ENCODE results near the gene ARMC2. TPM values are rescaled to one million over a fixed set of nuclear protein-coding genes. Genes with fewer than 3 reads are reported as not detected.

The ARMC2 gene
- total RNA-seq, 2 experiments from 2014 or later, result 3.9 to 5.2 TPM

DNA sequence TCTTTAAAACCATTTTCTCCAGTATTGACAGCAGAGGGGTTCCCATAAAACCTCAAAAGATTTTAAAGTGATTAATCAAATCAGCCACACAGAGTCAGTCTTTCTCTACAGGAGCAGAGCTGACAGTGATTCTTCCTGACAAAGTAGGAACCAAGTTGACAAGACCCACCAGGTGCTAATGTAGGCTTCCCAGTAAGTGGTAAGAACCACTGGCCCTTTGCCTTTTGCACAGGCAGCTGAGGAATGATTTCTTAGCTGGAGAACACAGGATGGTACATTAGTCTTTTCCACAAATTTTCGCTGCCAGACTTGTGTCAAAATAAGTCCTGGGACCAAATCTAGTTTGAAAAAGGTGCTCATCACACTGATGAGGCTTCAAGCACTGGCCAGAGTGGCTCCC, 95.8 kb downstream of the ARMC2 start:
- ChIA-PET POLR2A (no interaction called here), CTCF (interaction anchor here (0.9 to 1.3 kb wide), 3 partner anchors 11 to 127 kb away, joined by 3 to 4 read pairs (median 3); no protein-coding TSS in a partner anchor)
- Mint-ChIP-seq H3K4me3 (no peak overlapping the region), H3K4me1 (peaks cover 53% of the 10 kb centered on the region), H3K9me3 (ENCODE audit: low read depth) (no peaks in the 10 kb centered on the region), H3K36me3 (ENCODE audit: low read depth) (no peaks in the 10 kb centered on the region), H3K27ac (no peak overlapping the region), H3K27me3 (no peaks in the 10 kb centered on the region)
- ATAC-seq (no peak), DNase-seq (no peak)
- intact Hi-C loops (cut with DNase I, micrococcal nuclease), result no loop called here

DNA sequence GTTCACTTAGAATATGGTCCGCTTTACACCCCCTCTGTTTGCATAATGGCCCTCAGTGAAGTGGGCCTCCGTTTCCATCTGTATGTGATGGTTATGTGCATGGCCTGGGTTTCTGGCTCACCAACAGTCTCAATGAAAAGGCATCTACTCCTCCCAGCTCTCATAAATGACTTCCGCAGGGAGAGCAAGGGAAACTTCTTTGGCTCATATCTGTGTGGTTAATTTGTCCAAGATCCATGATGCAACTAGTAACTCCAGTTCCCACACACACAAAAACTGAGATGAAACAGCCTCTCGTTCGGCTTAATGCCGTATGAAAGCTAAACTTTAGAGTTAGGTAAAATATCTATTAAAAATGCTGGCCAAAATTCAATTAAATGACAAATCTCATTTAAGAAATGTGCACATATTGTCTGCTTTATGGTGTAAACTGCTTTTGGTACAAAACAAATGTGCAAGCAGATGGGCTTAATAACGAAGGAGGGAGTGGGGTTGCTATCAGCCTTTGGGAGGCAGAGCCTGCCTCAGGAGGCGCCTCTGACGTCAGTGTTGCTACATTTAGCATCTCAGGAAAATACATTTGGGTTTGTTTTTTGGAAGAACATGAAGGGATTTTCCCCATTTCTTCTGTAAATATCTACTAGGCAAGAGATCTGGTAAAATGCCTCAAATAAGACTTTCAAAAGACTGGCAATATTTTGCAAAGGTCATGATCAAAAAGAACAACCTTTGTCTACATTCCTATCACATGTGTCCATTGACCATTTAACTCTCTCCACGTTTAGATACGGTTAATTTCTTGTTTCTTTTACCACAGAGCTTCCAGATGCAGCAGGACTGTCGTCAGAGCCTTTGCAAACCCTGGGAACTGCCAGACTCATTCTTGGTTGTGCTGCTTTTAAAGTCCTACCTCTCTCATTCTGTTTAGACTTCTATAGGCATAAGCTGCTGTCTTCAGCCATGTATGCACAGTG, 96.8 kb downstream of the ARMC2 start:
- ATAC-seq (no peak), DNase-seq (no peak)
- Mint-ChIP-seq H3K4me1 (peaks cover 52% of the 10 kb centered on the region), H3K9me3 (ENCODE audit: low read depth) (no peaks in the 10 kb centered on the region), H3K4me3 (no peak overlapping the region), H3K36me3 (ENCODE audit: low read depth) (no peaks in the 10 kb centered on the region), H3K27ac (no peak overlapping the region), H3K27me3 (no peaks in the 10 kb centered on the region)
- intact Hi-C loops (cut with DNase I, micrococcal nuclease), result no loop called here
- ChIA-PET POLR2A (interaction anchor here (0.6 kb wide), 1 partner anchor 1743 kb away, joined by 3 read pairs; no protein-coding TSS in a partner anchor), CTCF (interaction anchor here (0.6 kb wide), 1 partner anchor 20 kb away, joined by 4 read pairs; no protein-coding TSS in a partner anchor)

DNA sequence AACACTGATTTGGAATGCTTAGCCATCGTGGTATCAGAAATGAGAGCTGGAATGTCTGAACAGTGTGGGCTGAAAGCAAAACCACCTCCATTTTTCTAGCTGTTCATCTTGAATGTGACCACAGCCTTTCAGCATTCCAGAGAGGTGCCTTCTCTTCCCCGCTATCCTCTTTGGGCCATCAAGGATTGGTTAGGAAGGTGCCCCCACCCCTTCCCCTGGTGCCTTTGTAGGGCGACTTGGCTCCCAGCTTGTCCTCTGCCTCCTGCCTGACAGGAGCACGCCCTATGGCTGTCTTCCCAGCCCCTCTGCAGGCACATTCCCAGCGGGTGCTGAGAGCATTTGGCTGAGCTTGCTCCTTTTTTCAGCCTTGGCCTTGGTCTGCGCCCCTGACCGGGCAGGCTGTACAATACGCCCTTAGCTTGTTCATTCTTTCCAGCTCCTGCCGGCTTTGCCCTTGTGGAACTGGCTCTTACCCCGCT, 97.5 kb downstream of the ARMC2 start:
- Mint-ChIP-seq H3K9me3 (ENCODE audit: low read depth) (no peaks in the 10 kb centered on the region), H3K27ac (no peak overlapping the region), H3K4me1 (peaks cover 52% of the 10 kb centered on the region), H3K27me3 (no peaks in the 10 kb centered on the region), H3K4me3 (no peak overlapping the region), H3K36me3 (ENCODE audit: low read depth) (no peaks in the 10 kb centered on the region)
- DNase-seq (no peak), ATAC-seq (no peak)
- CTCF ChIA-PET, result interaction anchor here (1.2 kb wide), 1 partner anchor 151 kb away, joined by 4 read pairs; no protein-coding TSS in a partner anchor
- POLR2A ChIA-PET, result no interaction called here
- intact Hi-C loops (cut with DNase I, micrococcal nuclease), result no loop called here

DNA sequence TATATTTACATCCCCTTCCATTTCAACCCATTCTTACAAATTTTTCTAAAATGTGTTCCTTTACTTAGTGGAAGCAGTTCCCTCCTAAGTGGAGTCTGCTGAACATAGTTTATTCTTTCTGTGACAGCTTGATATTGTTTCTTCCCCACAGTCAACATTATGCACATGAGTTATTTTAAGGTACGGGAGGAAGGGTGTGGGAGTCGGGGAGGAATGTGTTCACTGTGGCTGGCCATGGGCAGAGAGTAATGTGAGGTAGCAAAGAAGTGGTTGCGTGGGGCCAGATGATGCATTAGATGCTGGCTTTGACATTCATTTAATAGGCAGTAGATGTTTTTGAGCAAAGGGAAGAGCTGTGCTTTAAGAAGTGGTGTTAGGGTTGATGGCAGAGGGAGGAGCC, 98.5 kb downstream of the ARMC2 start:
- intact Hi-C loops (cut with DNase I, micrococcal nuclease), result no loop called here
- ATAC-seq (no peak), DNase-seq (no peak)
- POLR2A ChIA-PET, result no interaction called here
- Mint-ChIP-seq H3K4me3 (no peak overlapping the region), H3K27me3 (no peaks in the 10 kb centered on the region), H3K9me3 (ENCODE audit: low read depth) (no peaks in the 10 kb centered on the region), H3K36me3 (ENCODE audit: low read depth) (no peaks in the 10 kb centered on the region), H3K27ac (no peak overlapping the region), H3K4me1 (peaks cover 50% of the 10 kb centered on the region)
- CTCF ChIA-PET, result interaction anchor here (1.1 to 1.2 kb wide), 2 partner anchors 145 to 152 kb away, joined by 3 to 4 read pairs; no protein-coding TSS in a partner anchor

DNA sequence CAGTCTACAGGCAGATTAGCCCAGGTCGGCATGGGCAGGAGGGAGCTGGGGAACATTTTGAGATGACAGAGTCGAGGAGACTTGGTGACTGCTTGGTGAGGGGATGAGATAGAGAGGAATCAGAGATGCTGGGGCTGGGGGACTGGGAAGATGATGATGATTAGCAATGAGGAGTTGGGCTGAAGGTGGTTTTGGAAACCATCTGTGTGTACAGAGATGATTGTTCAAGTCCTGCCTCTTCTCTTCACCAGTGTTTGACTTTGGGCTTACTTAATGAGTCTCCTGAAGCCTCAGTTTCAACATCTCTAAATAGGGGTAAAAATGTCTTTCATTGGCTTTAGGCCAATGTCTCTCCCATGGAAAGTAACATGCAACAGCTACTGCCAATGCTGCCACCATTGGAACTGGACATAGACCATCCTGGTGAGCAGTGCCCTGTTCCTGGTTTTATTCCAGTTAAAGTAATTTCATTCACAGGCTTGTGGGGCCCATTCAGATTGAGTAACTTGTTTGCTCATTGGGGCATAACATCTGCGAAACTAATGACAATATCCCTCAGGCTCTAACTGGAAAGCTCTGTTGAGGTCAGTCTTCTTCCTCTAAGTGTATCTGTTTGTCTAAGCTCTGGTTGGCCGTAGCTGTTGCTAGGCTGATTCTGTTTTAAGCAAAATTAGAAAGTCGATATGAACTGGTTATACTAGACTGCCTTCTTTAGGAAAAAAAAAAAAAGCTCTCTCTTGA, 99.1 kb downstream of the ARMC2 start:
- CTCF ChIA-PET, result interaction anchor here (0.6 to 1.1 kb wide), 4 partner anchors 108 to 465 kb away, joined by 3 read pairs; no protein-coding TSS in a partner anchor
- DNase-seq (no peak), ATAC-seq (peak; percentile 58)
- H3K27ac Mint-ChIP-seq, result no peak overlapping the region
- H3K4me3 Mint-ChIP-seq, result no peak overlapping the region
- POLR2A ChIA-PET, result interaction anchor here (0.6 kb wide), 1 partner anchor 24 kb away, joined by 3 read pairs; no protein-coding TSS in a partner anchor
- intact Hi-C loops (cut with DNase I, micrococcal nuclease), result no loop called here
- no peaks in the 10 kb centered on the region for H3K9me3 Mint-ChIP-seq (ENCODE audit: low read depth)
- peaks cover 45% of the 10 kb centered on the region for H3K4me1 Mint-ChIP-seq
- no peaks in the 10 kb centered on the region for H3K27me3 Mint-ChIP-seq
- H3K36me3 Mint-ChIP-seq (ENCODE audit: low read depth), result no peaks in the 10 kb centered on the region

DNA sequence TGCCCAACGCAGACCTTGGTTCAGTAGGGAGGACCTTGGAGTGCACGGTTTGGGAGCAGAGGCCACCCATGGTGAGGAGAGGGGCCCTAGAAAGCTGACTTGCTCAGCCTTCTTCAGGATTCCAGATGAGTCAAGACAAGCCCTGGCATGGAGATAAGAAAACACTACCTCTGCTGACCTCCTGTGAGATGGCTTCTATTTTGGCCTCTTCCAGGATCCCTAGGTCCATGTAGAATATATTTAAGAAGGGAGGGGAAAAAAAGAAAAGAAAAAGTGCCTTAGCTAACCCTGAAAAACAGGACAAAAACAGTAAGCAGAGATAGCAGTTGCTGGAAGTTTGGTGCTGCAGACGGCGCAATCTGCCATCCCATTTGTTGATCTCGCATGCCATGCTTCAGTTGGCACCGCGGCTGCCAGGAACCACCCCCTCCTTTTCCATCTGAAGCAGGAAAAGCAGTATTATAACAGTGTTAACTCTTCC, 100.0 kb downstream of the ARMC2 start:
- Mint-ChIP-seq H3K4me1 (peaks cover 36% of the 10 kb centered on the region), H3K9me3 (ENCODE audit: low read depth) (no peaks in the 10 kb centered on the region), H3K27ac (no peak overlapping the region), H3K27me3 (no peaks in the 10 kb centered on the region), H3K4me3 (no peak overlapping the region), H3K36me3 (ENCODE audit: low read depth) (no peaks in the 10 kb centered on the region)
- DNase-seq (no peak), ATAC-seq (no peak)
- ChIA-PET POLR2A (interaction anchor here (0.6 kb wide), 1 partner anchor 25 kb away, joined by 3 read pairs; no protein-coding TSS in a partner anchor), CTCF (interaction anchor here (0.6 kb wide), 1 partner anchor 464 kb away, joined by 3 read pairs; no protein-coding TSS in a partner anchor)
- intact Hi-C loops (cut with DNase I, micrococcal nuclease), result no loop called here

DNA sequence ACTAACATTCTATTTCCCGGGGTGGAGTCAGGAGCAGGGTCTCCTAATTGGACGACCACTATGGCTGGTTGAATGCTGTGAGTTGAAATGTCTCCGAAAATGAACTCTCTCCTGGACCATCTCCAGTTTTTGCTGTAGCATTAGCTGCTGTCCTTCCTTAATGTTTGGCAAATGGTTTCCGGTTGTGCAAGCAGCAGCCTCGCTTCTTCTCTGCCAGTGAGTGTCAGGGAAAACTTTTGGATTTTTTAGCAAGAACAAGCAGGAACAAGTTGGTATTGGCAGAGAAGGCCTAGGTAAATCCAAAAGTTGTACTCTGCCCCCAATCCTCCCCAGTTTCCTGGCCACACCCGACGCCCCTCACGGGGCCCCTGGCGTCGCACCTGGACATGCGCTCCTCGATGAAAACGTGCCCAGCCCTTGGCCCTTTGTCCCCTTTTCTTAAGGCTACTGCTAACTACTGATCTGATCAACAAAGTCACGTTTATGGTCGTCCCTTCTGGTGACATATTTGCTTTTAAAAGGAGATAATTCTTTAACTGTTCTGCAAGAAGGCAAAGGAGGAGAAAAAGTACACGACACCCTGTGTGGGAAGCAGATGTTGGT, 103.2 kb downstream of the ARMC2 start:
- Mint-ChIP-seq H3K4me1 (peaks cover 25% of the 10 kb centered on the region), H3K27ac (no peak overlapping the region), H3K4me3 (no peak overlapping the region), H3K36me3 (ENCODE audit: low read depth) (no peaks in the 10 kb centered on the region), H3K9me3 (ENCODE audit: low read depth) (no peaks in the 10 kb centered on the region), H3K27me3 (no peaks in the 10 kb centered on the region)
- DNase-seq (no peak), ATAC-seq (no peak)
- intact Hi-C loops (cut with DNase I, micrococcal nuclease), result no loop called here
- ChIA-PET POLR2A (no interaction called here), CTCF (interaction anchor here (0.8 kb wide), 1 partner anchor 30 kb away, joined by 3 read pairs; no protein-coding TSS in a partner anchor)

DNA sequence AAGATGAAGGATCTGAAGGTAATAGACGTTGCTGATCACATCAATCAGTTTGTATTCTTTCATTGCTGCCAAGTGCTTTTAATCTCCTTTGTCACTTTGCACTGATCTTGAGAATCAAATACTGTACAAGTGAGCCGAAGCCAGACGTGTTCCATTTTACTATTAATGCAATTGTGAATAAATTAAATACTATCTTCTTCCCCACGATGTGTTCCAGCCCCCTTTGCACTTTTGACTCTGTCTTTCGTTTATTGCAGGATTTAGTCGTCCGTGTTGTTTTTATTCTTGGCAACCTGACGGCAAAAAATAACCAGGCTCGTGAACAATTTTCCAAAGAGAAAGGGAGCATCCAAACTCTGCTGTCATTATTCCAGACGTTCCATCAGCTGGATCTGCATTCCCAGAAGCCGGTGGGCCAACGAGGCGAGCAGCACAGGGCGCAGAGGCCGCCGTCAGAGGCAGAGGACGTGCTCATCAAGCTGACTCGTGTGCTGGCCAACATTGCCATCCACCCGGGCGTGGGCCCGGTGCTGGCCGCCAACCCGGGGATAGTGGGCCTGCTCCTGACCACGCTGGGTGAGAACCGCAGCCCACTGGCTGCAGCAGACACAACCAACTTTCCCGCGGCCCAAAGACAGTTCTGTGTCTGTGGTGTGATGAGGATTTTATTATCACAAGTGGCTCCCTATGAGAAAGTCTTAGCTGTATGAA, 104.7 kb downstream of the ARMC2 start:
- Mint-ChIP-seq H3K4me3 (no peak overlapping the region), H3K36me3 (ENCODE audit: low read depth) (no peaks in the 10 kb centered on the region), H3K4me1 (peaks cover 15% of the 10 kb centered on the region), H3K27ac (no peak overlapping the region), H3K9me3 (ENCODE audit: low read depth) (no peaks in the 10 kb centered on the region), H3K27me3 (no peaks in the 10 kb centered on the region)
- CTCF ChIA-PET, result interaction anchor here (0.7 kb wide), 1 partner anchor 38 kb away, joined by 4 read pairs; no protein-coding TSS in a partner anchor
- DNase-seq, result no peak
- ATAC-seq, result no peak
- intact Hi-C loops (cut with DNase I, micrococcal nuclease), result no loop called here
- POLR2A ChIA-PET, result no interaction called here

DNA sequence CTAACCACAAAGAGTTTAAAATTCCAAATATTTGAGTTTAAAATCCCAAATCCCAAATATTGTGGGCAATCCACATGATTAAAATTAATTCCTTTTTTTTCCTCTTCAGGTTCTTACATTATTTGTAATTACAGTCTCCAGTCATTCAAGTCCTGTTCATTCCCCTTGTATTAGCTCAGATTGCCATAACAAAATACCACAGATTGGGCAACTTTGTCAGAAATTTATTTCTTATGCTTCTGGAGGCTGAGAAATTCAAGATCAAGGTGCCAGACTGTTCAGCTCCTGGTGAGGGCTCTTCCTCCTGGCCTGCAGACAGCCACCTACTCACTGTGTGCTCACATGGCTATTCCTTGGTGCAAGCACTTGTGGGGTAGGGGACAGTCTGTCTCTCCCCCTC, 105.5 kb downstream of the ARMC2 start:
- ChIA-PET POLR2A (no interaction called here), CTCF (interaction anchor here (0.7 kb wide), 2 partner anchors 38 to 132 kb away, joined by 3 to 4 read pairs; no protein-coding TSS in a partner anchor)
- no peak overlapping the region for H3K4me3 Mint-ChIP-seq
- peaks cover 12% of the 10 kb centered on the region for H3K4me1 Mint-ChIP-seq
- ATAC-seq (no peak), DNase-seq (no peak)
- H3K36me3 Mint-ChIP-seq (ENCODE audit: low read depth), result no peaks in the 10 kb centered on the region
- no peaks in the 10 kb centered on the region for H3K27me3 Mint-ChIP-seq
- H3K9me3 Mint-ChIP-seq (ENCODE audit: low read depth), result no peaks in the 10 kb centered on the region
- intact Hi-C loops (cut with DNase I, micrococcal nuclease), result no loop called here
- no peak overlapping the region for H3K27ac Mint-ChIP-seq

DNA sequence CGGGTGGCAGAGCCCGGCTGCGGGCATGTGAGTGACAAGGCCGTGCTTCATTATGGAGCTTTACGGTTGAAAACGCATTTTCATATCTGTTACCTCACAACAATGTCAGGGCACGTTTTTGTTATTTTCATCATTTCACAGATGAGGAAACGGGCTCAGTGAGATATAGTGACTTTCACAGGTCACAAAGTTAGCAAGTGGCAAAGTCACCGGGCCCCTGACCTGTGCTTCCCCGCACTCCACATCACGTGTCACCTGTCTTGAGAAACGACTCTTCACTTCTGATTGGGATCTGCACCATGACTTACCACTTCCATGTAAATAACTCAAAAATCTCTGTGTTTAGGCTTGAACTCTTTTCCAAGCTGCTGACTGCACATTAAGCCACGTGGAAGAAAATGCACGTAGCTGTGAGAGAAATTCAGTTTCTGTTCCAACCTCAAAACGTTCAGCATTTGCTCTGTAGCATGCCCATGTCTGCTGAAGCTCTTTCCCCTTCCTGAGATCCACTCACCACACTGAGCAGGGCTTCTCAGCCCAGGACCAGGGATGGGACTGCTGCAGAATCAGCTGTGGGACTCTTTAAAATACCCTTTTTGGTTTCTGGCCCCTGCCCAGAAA, 107.2 kb downstream of the ARMC2 start:
- Mint-ChIP-seq H3K27ac (no peak overlapping the region), H3K9me3 (ENCODE audit: low read depth) (no peaks in the 10 kb centered on the region), H3K27me3 (no peaks in the 10 kb centered on the region), H3K36me3 (ENCODE audit: low read depth) (no peaks in the 10 kb centered on the region), H3K4me3 (no peak overlapping the region), H3K4me1 (peaks cover 19% of the 10 kb centered on the region)
- ChIA-PET CTCF (interaction anchor here (0.6 to 1.7 kb wide), 7 partner anchors 11 to 117 kb away, joined by 3 to 6 read pairs (median 3); no protein-coding TSS in a partner anchor), POLR2A (no interaction called here)
- peak; percentile 77 for ATAC-seq
- no peak for DNase-seq
- intact Hi-C loops (cut with DNase I, micrococcal nuclease), result no loop called here

All from activated CD4-positive, alpha-beta T cell treated with anti-CD3 and anti-CD28 coated beads for 36 hours (primary cell).